ENCODE results near the gene TBC1D5. TPM values are rescaled to one million over a fixed set of nuclear protein-coding genes. Genes with fewer than 3 reads are reported as not detected.

TBC1D5 gene
- total RNA-seq, 2 donors from 2014 or later = 46.8 to 71.1 TPM

DNA sequence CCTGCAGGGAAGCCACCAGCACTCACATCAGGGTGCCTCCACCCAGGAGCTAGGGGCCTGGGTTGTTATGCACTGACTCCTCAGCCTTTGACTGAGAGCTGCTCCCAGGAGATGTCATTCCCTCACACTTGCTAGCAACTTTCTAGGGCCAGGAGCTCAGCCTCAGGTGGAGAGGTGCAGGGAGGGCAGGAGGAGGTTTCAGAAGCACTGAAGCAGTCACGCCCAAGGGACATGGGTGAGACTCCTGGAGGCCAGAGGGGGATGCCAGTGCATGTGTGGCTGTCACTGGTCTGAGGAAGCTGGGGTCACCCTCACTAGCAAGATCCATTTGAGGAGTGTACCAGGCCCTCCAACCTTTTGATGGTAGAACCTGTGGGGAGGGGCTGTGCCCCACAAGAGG lies 586.5 kb downstream of the TBC1D5 start:
- Histone ChIP-seq H3K36me3 (replicated peaks in 1 of 2; ENCODE audit: insufficient read depth in 1 of 2, low read depth in 2 of 2) (no peaks in the 10 kb centered on the region), H3K9me3 (no peaks in the 10 kb centered on the region), H3K27me3 (no peaks in the 10 kb centered on the region), H3K4me3 (no peak overlapping the region), H3K4me1 (no peaks in the 10 kb centered on the region), H3K27ac (no peak overlapping the region)
- intact Hi-C loops (cut with DNase I) = no loop called here
- ATAC-seq (no peak), DNase-seq (no peak)
- 90 to 100% methylated on average over 1 of the region's 1 CpG for WGBS, 2 donors
- TF ChIP-seq POLR2A (IDR thresholded peaks at IDR 0.05) = no peak
- TF ChIP-seq CTCF (IDR thresholded peaks at IDR 0.05) = no peak

GRCh38 chr3:17154941-17155340 lies 587.5 kb downstream of the TBC1D5 start:
- intact Hi-C loops (cut with DNase I) = no loop called here
- Histone ChIP-seq H3K4me3 (no peak overlapping the region), H3K36me3 (replicated peaks in 1 of 2; ENCODE audit: insufficient read depth in 1 of 2, low read depth in 2 of 2) (no peaks in the 10 kb centered on the region), H3K27me3 (no peaks in the 10 kb centered on the region), H3K9me3 (no peaks in the 10 kb centered on the region), H3K27ac (no peak overlapping the region), H3K4me1 (no peaks in the 10 kb centered on the region)
- no peak for DNase-seq
- WGBS, 2 donors = 97 to 100% methylated on average over 10 of the region's 10 CpGs
- TF ChIP-seq POLR2A (IDR thresholded peaks at IDR 0.05) = no peak
- no peak for TF ChIP-seq CTCF (IDR thresholded peaks at IDR 0.05)
- ATAC-seq = no peak

GRCh38 chr3:17154221-17154620 lies 588.2 kb downstream of the TBC1D5 start:
- Histone ChIP-seq H3K27ac (no peak overlapping the region), H3K36me3 (replicated peaks in 1 of 2; ENCODE audit: insufficient read depth in 1 of 2, low read depth in 2 of 2) (no peaks in the 10 kb centered on the region), H3K27me3 (no peaks in the 10 kb centered on the region), H3K9me3 (no peaks in the 10 kb centered on the region), H3K4me3 (no peak overlapping the region), H3K4me1 (no peaks in the 10 kb centered on the region)
- WGBS, 2 donors = 95 to 100% methylated on average over 5 of the region's 5 CpGs
- ATAC-seq = no peak
- intact Hi-C loops (cut with DNase I) = no loop called here
- no peak for DNase-seq
- no peak for TF ChIP-seq POLR2A (IDR thresholded peaks at IDR 0.05)
- TF ChIP-seq CTCF (IDR thresholded peaks at IDR 0.05) = no peak

- Histone ChIP-seq H3K9me3 (no peaks in the 10 kb centered on the region), H3K4me1 (no peaks in the 10 kb centered on the region), H3K27ac (no peak overlapping the region), H3K4me3 (no peak overlapping the region), H3K36me3 (replicated peaks in 1 of 2; ENCODE audit: insufficient read depth in 1 of 2, low read depth in 2 of 2) (no peaks in the 10 kb centered on the region), H3K27me3 (no peaks in the 10 kb centered on the region)
- 92 to 100% methylated on average over 4 of the region's 4 CpGs for WGBS, 2 donors
- DNase-seq = no peak
- TF ChIP-seq POLR2A (IDR thresholded peaks at IDR 0.05) (no peak), CTCF (IDR thresholded peaks at IDR 0.05) (no peak)
- intact Hi-C loops (cut with DNase I) = no loop called here
- no peak for ATAC-seq
Measured at GRCh38 chr3:17153209-17153608, 589.2 kb downstream of the TBC1D5 start.

DNA sequence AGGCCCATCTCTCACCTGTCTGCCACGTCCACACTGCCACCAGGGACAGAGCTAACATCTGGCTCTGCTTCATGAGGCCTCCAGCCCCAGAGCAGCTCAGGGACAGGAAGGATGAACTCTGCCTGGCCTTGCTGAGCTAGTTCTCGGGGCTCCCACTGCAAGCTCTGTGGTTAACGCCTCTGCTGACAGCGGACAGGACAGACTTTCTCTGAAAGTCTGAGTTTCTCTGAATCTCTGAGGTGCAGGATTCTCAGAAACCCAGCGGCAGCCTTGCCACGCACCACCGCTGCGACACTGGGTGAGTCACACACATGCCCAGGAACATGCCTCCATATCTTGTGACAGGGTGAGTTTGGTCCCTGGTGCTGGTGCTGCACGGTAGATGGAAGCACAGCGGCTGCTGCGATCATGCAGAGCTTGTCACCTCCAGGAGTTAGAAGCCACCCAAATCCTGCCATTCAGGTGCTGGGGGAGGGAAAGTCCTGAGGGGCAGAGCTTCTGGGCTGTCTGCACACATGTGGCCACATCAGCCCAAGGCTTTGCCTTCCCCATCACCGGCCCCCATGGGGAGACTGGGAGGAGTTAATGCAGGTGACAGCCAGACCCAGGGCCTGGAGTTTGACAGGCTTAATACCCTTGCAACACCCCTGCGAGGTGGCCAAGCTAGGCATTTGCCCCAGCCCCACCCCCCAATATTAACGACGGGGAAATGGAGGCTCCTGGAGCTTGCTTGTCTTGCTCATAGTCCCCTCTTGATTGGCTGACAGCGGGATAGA lies 590.6 kb downstream of the TBC1D5 start:
- peak in 1 of 4 donors; percentile 12 for DNase-seq
- Histone ChIP-seq H3K4me1 (no peaks in the 10 kb centered on the region), H3K27me3 (no peaks in the 10 kb centered on the region), H3K36me3 (replicated peaks in 1 of 2; ENCODE audit: insufficient read depth in 1 of 2, low read depth in 2 of 2) (no peaks in the 10 kb centered on the region), H3K4me3 (no peak overlapping the region), H3K9me3 (no peaks in the 10 kb centered on the region), H3K27ac (no peak overlapping the region)
- no peak for ATAC-seq
- intact Hi-C loops (cut with DNase I) = no loop called here
- no peak for TF ChIP-seq CTCF (IDR thresholded peaks at IDR 0.05)
- no peak for TF ChIP-seq POLR2A (IDR thresholded peaks at IDR 0.05)
- WGBS, 2 donors = 87 to 92% methylated on average over 7 to 16 of the region's 16 CpGs
